ENCODE data around the gene CSNK2A3.

Gene CSNK2A3

DNA sequence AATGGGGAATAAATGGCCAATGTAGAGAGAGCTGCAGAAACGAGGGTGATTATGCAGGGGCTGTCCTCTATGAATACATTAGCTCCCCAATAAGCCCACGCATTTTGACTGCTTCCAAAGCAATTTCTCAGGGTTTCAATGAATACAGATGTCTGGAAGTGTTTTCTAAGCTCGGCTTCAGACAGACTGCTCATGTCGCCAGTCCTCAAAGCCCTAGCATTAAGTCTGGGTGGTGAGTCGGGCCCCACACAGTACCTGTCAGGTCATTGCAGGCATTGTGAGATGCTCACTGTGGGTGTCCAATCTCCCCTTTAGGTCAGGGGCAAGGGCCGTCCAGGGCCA, 17.9 kb upstream of the CSNK2A3 start:
- no peak overlapping the region for H3K4me3 ChIP-seq
- H3K4me1 ChIP-seq, result peaks cover 0 to 14% (median 3%) of the 10 kb centered on the region in 4 donors
- peaks cover 6 to 30% (median 28%) of the 10 kb centered on the region in 3 donors for H3K36me3 ChIP-seq
- H3K9me3 ChIP-seq, result no peaks in the 10 kb centered on the region
- no peak overlapping the region for H3K27ac ChIP-seq
- DNase-seq, result no peak
- intact Hi-C loops (cut with DNase I; ENCODE audit: low total_unique reads), result no loop called here
- H3K27me3 ChIP-seq, result no peaks in the 10 kb centered on the region
- TF ChIP-seq CTCF (IDR thresholded peaks at IDR 0.05), result no peak

DNA sequence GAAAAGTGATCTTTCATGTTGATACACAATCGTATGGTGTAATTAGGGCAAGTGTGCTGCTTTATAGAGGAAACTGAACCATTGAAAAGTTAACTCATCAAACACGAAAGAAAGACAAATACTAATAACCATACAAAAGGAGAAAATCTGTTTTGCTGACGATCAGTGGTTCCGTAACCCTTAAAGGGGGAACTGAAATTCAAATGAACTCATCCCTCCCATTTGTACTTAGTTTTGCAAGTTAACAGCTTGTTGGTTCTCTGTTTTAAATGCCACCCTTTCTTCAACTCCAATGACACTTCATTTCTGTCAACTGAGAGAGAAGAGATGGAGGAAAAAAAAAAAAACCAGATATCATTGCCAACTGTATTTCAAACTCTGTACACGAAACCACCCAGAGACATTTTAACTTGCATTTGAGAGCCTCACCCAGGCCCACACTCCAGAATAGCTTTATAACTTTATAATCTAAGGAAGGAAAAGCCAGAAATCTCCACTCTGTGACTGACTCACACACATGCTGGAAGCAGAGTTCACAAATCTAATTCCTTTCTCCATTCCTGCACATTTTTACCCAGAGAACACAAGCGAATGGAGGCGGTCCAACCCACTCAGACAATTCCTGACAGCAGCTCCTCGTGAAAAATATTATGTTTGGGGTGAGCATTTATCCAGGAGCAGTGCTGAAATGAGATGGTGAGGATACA, 17.4 kb upstream of the CSNK2A3 start:
- H3K27ac ChIP-seq, result peak overlapping the region in 1 of 2 donors; percentile 31
- peaks cover 0 to 14% (median 3%) of the 10 kb centered on the region in 4 donors for H3K4me1 ChIP-seq
- H3K27me3 ChIP-seq, result no peaks in the 10 kb centered on the region
- no peak for TF ChIP-seq CTCF (IDR thresholded peaks at IDR 0.05)
- no peak for DNase-seq
- intact Hi-C loops (cut with DNase I; ENCODE audit: low total_unique reads), result no loop called here
- no peaks in the 10 kb centered on the region for H3K9me3 ChIP-seq
- H3K4me3 ChIP-seq, result no peak overlapping the region
- H3K36me3 ChIP-seq, result peaks cover 8 to 25% (median 23%) of the 10 kb centered on the region in 3 donors

DNA sequence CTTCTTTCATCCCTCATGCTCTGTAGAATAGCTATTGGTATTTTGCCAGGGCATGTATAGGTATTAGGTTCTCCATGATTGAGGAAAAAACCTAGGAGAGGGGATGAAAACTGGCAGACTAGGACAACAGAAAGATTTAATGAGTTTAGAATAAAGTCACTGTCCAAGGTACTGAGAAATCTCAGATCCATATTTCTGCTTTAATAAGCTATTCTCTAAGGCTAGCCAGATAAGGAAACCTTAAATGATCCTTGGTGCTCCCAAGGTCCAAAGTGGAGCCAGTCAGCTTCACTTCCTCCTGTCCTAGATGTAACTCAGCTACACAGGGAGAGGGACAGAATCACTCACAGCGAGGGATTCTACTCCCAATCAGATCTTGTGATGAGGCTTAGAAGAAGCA, 13.7 kb upstream of the CSNK2A3 start:
- no peak for DNase-seq
- TF ChIP-seq CTCF (IDR thresholded peaks at IDR 0.05), result no peak
- no peak overlapping the region for H3K4me3 ChIP-seq
- H3K9me3 ChIP-seq, result no peaks in the 10 kb centered on the region
- peaks cover 0 to 14% (median 3%) of the 10 kb centered on the region in 4 donors for H3K4me1 ChIP-seq
- peaks cover 1 to 10% (median 9%) of the 10 kb centered on the region in 3 donors for H3K36me3 ChIP-seq
- intact Hi-C loops (cut with DNase I; ENCODE audit: low total_unique reads), result no loop called here
- H3K27me3 ChIP-seq, result no peaks in the 10 kb centered on the region
- no peak overlapping the region for H3K27ac ChIP-seq

- intact Hi-C loops (cut with DNase I; ENCODE audit: low total_unique reads), result no loop called here
- no peak overlapping the region for H3K4me3 ChIP-seq
- no peak overlapping the region for H3K27ac ChIP-seq
- H3K9me3 ChIP-seq, result no peaks in the 10 kb centered on the region
- no peak for DNase-seq
- H3K27me3 ChIP-seq, result no peaks in the 10 kb centered on the region
- no peaks in the 10 kb centered on the region for H3K4me1 ChIP-seq
- H3K36me3 ChIP-seq, result peaks cover 0 to 14% (median 10%) of the 10 kb centered on the region in 3 donors
- TF ChIP-seq CTCF (IDR thresholded peaks at IDR 0.05), result no peak
These were observed 10.6 kb upstream of the CSNK2A3 start for GRCh38 chr11:11363674-11364073.

GRCh38 chr11:11359611-11360010, 6.6 kb upstream of the CSNK2A3 start:
- H3K27ac ChIP-seq, result no peak overlapping the region
- no peaks in the 10 kb centered on the region for H3K27me3 ChIP-seq
- H3K9me3 ChIP-seq, result no peaks in the 10 kb centered on the region
- intact Hi-C loops (cut with DNase I; ENCODE audit: low total_unique reads), result no loop called here
- no peaks in the 10 kb centered on the region for H3K4me1 ChIP-seq
- H3K4me3 ChIP-seq, result no peak overlapping the region
- no peak for TF ChIP-seq CTCF (IDR thresholded peaks at IDR 0.05)
- DNase-seq, result no peak
- peaks cover 0 to 10% (median 4%) of the 10 kb centered on the region in 3 donors for H3K36me3 ChIP-seq
